GM19023 (cell line): Measurements from ENCODE around the gene BCAT1.
"Not testable (repeated sequence)": the region's sequence is repeated elsewhere in the genome, so short reads cannot be mapped to it uniquely, and the experiment has no call there.

Source experiments
- ATAC-seq: cut with Tn5 transposase; IDR thresholded peaks from one replicate; pipeline ENCODE4 v1.9.1; 2021; ENCODE audit warnings: mild to moderate bottlenecking, moderate library complexity; ENCODE audit not compliant: unreplicated experiment

BCAT1 gene

DNA sequence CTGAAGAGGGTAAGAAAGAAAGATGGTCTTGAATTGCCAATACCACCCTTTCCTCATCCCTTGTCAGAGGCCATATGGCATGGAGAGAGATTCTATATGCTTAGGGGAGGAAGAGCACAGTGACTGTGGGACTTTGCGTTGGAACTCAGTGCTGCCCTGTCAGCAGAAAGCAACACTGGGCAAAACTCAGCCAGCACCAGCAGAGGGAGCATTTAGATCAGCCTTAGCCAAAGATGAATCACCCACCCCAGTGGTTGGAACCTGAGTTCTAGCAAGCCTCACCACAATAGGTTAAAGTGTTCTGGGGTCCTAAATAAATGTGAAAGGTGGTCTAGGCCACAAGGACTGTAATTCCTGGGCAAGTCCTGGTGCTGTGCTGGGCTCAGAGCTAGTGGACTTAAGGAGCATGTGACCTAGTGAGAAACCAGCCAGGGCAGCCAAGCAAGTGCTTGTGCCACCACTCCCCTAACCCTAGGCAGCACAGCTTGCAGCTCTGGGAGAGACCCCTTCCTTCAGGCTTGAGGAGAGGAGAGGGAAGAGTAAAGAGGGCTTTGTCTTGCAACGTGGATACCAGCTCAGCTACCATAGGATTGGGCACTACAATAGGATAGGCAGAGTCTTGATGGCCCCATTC, 11.4 kb upstream of the BCAT1 start:
- ATAC-seq: peak; percentile 81

DNA sequence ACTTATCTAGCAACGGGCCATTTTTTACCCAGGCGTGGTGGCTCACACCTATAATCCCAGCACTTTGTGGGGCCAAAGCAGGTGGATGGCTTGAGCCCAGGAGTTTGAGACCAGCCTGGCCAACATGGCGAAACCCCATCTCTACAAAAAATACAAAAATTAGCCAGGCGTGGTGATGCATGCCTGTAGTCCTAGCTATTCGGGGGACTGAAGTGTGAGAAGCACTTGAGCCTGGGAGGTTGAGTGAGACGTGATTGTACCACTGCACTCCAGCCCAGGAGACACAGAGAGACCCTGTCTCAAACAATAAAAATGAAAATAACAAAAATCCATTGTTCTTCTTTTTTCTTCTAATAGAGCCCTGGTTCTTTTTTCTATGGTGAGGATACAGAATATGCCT, 7.5 kb upstream of the BCAT1 start:
- ATAC-seq: not testable (repeated sequence)

DNA sequence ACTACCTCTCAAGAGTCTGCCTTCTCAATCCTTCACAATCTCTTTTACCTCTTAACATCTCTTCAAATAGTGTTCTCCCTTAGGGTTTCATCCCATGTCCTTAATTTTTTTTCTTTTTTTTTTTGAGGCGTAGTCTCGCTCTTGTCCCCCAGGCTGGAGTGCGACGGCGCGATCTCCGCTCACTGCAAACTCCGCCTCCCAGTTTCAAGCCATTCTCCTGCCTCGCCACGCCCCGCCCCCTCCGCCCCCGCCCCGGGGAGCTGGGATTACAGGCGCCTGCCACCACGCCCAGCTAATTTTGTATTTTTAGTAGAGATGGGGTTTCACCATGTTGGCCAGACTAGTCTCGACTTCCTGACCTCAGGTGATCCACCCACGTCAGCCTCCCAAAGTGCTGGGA, 7.0 kb upstream of the BCAT1 start:
- ATAC-seq: no peak

DNA sequence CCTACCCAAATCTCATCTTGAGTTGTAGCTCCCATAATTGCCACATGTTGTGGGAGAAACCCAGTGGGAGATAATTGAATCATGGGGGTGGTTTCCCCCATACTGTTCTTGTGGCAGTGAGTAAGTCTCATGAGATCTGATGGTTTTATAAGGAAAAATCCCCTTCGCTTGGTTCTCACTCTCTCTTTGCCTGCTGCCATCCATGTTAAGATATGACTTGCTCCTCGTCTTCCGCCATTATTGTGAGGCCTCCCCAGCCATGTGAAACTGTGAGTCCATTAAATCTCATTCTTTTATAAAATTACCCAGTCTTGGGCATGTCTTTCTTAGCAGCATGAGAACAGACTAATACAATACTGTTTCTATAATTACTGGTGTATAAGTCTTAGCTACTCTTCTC, 6.5 kb upstream of the BCAT1 start:
- no peak for ATAC-seq

DNA sequence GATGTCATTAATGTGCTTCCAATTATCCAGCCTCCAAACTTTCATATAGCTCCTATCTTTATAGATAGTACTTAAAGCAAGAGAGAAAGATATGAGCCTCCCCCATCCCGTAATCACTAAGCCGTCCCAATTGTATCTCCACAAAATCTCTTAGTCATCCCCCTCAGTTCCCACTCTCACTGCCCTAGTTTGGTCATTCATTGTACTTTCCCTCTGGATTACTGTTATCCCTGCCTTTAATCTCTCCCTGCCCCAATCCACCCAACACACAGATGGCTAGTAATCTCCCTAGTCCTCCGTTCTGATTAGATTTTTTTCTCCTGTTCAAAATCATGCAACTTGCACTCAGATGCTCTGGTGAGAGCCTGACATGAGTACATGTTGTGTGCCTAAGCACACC, 5.4 kb upstream of the BCAT1 start:
- no peak for ATAC-seq

DNA sequence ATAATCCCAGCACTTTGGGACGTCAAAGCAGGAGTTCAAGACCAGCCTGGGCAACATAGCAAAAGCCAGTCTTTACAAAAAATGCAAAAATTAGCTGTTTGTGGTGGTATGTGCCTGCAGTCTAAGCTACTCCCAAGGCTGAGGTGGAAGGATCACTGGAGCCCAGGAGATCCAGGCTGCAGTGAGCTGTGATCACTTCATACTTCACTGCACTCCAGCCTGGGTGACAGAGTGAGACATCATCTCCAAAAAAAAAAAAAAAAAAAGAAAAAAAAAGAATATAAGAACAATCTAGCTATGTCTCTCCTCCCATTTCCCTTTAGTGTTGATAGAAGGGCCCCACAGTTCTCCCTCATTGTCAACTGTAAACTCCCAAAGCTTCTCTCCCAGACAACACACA, 3.5 kb upstream of the BCAT1 start:
- ATAC-seq: no peak

DNA sequence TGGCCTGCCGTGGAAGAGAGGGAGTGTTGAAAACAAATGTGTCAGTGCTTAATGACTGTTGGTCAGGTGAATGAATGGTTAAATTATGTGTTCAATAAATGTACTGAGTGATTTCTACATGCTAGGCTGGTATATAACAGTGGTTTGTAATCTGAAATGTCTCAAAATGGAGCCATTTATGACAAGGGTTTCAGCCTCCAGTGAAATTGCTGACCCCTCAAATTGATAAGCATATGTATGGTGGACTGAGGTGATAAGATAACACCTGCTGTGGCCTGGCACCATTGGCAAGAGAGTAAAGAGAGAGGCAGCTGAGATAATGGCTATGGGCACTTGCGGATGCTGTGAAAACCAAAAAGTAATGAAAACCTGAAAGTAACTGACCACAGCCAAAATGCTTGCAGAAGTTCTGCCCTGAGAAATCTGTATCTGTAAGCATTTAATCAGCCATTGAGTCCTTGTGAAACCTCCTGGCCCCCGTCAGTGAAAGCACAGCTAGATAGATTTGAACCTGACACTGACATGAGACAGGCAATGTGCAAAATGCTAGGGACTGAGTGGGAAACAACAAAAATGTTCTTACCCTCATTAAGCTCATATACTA, 1.4 kb upstream of the BCAT1 start:
- ATAC-seq: peak; percentile 32

DNA sequence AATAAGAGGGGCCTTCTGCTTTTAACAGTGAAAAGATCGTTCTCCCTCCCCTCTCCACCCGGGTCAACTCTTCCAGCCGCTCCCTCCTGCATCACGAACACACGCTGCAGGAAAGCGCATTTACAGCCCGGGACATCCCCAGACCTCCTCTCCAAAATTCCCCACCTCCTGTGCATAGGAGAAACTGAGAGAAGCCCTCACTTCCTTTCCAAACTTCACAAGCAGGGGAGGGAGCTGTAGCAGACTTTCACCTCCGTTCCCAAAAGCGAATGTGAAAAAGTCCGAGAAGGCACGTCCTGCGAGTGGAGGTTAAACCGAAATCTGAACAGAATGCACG, 513 bp downstream of the BCAT1 start:
- ATAC-seq: peak; percentile 44

DNA sequence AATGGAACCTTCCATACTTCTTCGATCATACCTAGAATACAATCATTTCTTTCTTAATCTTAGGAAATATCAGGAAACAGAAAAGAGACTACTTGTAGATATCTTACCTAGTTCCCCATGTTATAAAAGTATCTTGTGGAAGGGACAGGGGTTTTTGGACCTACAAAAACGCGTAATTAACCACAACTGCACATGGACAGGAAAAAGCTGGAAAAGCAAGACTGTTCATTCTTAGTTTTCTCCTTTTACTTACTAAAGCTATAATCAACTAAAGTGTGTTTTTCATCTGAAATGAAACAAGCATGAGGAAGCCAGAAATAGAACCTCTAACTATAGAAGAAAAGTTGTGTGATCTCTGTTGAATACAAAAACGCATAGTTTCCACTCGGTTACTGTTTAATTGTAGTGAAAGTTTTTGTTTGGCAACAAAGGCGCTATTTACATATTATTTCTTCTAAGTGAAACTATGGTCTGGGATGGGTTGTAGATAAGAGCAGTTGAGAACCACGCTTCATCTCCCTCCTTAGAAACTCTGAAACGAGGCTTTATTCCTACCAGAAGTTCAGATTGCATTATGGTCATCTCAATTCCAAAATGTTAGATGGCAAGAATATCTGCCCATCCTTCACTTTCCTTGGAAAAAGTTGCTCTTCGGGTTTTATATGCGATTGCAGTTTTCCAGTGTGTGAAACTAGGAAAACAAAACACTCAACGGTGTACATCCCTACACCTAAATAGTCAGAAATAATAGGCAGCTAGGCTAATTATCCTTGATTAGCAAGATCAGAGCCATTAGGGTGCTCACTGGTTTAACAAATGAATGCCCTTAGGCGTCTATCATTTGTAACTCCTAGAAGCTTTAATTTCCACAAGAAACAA, 1.1 kb downstream of the BCAT1 start:
- no peak for ATAC-seq

DNA sequence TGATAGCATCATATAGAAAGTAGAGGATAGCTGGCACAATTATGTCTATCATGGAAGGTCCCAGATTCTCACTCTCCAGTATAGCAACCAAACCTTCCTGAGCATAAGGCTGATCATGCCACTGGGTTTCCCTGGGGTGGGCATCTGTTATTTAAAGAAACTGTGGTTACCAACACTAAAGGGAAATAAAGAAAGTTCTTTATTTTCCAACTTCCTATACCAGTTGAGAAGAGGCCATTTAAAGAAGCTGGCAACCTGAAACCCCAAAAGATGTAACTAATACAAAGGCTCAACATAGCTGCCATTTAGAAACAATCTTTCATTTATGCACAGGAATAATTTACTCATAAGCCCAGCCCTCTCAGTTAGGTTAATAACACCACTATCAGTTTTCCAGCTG, 3.1 kb downstream of the BCAT1 start:
- ATAC-seq: no peak

DNA sequence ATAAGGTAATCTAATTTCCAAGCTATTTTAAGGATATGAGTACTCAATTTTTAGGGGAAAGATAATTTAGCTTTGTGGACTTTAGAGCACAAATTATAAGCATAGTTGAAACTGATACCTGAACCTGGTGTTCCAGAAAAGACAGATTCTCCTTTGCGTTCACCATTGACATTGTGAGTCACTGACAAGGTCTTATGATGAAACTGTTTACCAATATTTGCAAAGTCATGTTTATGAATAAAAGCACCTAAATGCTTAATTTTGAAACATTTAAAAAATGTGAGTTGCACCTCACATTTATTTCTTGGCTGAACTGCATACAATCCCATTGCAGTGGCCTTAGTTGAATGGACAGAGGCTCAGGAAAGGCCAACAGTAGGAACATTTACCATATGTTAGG, 3.9 kb downstream of the BCAT1 start:
- no peak for ATAC-seq

DNA sequence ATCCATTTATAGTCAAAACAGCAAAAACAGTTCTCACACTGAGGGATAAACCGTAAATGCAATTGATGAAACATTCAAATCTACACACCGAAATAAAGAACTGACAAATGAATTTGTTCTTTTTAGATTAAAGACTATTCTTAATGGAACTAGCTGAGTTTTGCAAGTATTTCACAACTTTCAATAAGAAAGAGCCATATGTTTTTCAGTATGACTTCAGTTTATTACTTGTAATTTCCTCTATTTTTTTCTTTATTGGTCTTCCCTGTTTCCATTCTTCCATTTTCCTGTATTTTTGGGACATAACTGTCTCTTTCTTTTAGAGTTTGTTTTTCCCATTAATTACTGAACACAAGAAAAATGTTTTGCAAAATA, 4.3 kb downstream of the BCAT1 start:
- no peak for ATAC-seq

DNA sequence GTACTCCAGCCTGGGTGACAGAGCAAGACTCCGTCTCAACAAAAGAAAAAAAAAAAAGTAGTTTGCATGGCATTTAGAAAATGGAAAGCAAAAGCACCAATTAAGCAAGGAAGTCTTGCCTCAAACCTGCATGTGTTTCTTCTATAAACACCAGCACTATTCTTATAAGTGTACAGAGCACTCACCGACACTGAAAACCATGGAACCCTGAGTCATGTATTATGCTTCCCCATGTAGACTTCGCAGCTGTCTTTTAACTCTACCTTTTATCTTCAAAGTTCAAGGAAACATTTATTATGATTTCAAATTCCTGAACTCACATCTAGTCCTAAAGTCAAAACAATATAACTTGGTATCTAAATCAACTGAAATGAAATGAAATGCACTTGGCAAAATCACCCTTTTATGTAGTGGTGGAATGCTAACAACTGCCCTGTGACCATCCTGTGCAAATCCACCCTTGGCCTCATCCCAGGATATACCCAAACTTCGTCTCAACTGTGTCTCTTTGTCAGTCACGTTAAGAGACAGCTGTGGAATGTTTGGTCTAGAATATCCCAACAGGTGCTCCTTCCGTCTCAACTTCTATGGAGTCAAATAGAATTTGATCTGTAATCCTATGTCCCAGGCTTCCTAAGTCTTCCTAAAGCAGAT, 4.8 kb downstream of the BCAT1 start:
- ATAC-seq: no peak

DNA sequence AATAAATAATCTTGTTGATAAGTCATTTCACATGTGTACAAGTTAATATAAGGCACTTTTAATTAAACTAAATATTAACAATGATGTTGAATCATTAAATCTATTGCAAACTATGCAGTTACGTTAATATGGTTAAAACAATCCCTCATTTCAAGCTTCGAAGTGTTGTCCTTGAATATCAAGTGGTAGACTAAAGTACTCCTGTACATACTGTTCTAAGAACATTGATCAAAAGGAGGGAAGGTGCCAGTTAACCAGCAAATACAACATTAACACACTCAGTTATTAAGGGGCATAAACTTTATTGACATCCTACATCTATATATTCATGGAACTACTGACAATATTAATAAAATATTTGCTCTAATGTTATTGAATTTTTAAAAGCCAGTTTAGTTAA, 8.7 kb downstream of the BCAT1 start:
- ATAC-seq: no peak

DNA sequence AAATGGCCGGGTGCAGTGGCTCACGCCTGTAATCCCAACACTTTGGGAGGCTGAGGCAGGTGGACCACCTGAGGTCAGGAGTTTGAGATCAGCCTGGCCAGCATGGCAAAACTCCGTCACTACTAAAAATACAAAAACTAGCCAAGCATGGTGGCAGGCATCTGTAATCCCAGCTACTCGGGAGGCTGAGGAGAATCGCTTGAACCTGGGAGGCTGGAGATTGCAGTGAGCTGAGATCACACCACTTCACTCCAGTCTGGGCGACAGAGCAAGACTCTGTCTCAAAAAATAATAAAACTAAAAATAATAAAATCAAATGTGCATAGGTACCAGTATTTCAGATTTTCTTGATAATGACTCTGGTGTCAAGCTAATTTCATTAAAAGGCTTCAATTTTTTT, 9.3 kb downstream of the BCAT1 start:
- not testable (repeated sequence) for ATAC-seq

DNA sequence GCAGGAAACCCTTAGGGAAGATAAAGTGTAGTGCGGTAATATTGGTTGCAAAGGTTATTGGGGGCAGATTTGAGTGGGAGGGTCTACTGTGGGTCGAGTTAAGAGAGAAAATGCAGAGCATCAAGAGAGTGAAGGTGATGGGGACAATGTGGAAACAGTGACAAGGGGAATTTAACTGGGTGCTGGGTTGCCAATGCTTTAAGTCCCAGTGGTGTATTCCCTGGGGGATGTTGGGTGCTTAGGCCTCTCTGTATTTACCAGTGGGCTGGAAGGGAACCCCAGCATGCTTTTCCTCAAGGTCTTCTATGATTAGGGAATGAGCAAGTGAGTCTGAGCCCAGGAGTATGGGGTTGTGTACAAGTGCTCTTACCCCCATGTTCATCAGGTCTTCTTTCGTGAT, 10.6 kb downstream of the BCAT1 start:
- no peak for ATAC-seq

DNA sequence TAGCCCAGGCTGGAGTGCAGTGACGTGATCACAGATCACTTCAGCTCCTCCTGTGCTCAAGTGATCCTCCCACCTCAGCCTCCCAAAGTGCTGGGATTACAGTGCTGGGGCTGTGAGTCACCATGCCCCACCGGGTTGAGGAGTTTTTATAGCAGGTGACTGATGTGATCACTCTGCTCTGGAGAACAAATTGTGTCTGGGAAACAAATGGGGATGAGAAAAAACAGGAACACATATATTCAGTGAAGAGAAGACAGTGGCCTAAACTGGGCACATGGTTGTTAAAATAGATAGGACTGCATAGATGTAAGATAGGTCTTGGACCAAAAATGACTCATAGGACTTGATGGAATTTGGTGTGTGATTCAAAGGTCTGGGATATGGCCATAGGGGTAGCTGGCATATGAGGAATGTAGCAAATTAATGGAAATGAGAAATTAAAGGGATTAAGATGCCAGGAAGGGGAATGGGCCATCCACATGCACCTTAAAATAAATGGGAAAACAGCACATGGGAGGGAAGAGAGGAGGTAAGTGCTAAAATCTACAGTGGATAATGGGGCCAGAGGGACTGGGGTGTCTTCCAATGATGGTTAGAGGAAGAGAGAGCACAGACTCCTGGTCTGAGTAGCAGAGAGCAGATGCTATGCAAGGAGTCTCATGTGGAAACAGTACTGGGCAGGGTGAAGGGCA, 11.2 kb downstream of the BCAT1 start:
- no peak for ATAC-seq

DNA sequence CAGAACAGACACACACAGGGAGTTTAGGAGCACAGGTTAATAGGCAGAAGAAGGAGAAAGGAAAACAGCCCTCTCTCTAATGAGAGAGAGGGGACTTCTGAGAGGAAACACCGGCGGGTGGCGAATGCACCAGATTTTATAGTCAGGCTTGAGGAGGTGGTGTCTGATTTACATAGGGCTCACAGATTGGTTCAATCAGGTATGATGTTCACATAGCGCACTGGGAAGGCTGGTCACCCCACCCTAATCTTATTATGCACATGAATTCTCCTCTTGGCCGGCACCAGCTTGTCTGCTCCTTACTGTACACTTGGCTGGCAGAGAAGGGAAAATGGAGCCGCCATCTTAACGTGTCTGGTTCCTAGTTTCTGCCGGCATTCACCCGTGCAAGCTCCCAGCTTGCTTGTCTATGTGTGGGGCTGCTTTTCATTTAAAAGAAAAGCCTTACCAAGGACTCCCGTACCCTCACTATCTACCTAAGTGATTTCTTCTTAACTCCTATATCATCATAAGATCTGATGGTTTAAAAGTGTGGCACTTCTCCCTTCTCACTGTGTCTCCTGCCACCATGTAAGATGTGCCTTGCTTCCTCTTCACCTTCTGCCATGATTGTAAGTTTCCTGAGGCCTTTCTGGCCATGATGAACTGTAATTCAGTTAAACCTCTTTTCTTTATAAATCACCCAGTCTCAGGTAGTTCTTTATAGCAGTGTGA, 15.1 kb downstream of the BCAT1 start:
- ATAC-seq: no peak

DNA sequence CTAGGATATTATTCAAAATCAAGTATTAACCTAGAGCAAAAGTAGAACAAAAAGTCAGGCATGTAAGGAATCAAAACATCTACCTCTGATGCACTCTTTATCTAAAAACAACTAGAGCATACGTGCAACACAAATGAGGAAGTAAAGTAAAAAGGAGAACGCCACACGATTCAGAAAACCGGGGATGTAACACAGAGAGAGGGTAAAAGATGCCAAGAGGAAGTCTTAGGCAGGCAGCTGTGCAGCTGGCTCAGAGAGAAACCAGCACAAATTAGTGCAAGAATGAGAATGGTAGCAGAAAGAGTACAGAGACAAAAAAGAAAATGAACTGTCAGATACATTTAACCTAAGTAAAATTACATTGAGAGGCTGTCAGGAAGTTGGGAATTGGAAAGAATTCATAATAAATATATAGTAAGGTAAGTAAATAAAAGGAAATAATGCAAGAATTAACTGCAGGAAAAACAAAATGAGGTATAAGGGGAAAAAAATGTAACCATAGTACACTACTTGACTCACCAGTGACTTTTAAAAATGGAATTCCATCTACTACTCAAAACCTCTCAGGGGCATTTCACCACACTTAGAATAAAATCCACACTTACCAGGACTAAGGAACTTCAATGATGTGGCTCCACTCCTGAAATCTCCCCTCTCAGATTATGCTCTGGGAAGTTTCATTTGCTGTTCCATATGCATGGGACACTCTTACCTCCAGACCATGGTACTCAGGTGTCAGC, 17.1 kb downstream of the BCAT1 start:
- peak; percentile 71 for ATAC-seq

DNA sequence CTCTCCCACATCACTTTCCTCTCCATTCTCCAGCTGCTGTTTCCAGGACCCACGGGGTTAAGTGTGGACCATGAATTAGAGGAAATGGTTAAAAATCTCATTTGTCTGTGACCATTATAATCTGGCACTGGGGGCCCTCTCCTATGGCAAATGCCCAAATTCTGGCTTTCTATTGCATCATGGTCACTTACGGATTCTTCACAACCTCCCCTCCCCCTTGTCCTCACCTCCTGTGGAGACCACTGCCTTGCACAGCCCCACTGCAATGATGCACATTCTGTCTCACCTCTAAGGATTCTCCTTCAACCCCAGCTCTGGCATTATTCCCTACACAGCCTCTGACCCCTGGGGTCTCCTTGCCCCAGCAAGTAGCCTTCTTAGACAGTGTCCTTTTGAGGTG, 18.9 kb downstream of the BCAT1 start:
- no peak for ATAC-seq
